ENCODE results near the gene GNG7. TPM values are rescaled to one million over a fixed set of nuclear protein-coding genes. Genes with fewer than 3 reads are reported as not detected.
A peak's percentile ranks its signal among the peaks of the same experiment; 100 is the strongest.
"Not testable (repeated sequence)": the region's sequence is repeated elsewhere in the genome, so short reads cannot be mapped to it uniquely, and the experiment has no call there.

The GNG7 gene
- total RNA-seq, 1 donor from 2014 or later, result 1.8 TPM

DNA sequence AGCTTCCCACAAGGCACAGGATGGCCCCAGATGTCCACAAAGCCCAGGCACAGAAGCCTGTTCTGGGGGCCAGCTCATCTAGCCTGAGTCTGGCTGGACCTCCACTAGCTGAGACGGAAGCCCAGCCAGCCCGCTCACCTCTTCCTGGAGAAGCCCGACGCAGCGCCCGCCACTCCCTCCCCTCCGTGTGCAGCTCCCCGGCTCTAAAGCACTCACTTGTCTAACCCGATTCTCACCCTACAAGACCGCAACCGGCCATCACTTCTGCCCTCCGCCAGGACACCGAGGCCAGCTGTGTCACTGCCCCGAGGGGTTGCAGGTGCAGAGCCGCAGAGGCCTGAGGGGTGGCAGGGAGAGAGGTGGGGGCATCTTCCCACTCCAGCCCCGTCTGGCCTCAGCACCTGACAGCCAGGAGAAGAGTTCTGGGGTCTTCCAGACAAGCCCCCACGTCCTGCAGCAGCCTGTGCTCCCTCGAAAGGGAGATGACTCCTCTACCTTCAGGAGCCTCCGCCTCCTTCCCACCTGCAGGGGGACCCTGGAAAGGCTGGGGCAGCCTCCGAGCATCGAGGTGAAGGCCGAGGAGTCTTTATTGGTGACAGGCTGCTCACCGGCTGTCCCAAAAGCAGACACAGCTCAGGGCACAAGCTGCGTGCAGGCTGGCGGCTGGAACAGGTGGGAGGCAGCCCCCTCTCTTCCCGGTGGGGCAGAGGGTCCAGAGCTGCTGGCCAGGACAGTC lies 24.6 kb upstream of the GNG7 start:
- no peak for DNase-seq (ENCODE audit: low read depth)

DNA sequence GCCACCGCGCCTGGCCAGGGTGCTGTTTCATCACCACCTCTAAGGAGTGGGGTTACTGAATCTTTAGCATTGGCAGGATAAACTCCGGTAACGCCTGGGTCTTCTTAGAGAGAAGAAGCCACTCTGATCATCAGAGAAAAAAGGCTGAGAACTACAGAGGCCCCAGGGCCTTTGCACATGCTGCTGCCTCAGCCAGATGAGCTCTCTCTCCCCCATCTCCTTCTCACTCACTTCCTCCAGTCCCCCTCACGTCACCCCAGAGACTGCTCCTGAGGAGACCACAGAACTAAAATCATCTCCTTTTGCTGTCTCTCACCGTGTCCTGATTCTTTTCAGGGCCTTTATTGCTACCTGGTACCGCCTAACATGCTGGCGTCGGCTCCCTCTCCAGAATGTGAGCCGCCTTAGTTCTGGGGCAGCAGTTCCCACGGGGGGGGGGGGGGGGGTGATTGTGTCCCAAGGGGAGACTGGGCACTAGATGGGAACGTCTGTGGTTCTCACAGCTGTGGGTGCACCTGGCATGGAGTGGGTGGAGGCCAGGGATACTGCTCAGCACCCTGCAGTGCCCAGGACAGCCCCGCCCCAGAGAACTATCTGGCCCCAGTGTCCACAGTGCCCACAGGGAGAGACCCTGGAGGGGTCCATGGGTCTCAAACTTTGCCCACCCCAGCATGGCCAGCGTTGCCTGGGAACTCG lies 23.8 kb upstream of the GNG7 start:
- DNase-seq (ENCODE audit: low read depth), result no peak

- no peak for DNase-seq (ENCODE audit: low read depth)
Measured at GRCh38 chr19:2724148-2724557, 21.7 kb upstream of the GNG7 start.

GRCh38 chr19:2723747-2724146 lies 21.3 kb upstream of the GNG7 start:
- DNase-seq (ENCODE audit: low read depth), result no peak

GRCh38 chr19:2723345-2723715 lies 20.8 kb upstream of the GNG7 start:
- DNase-seq (ENCODE audit: low read depth), result no peak

DNA sequence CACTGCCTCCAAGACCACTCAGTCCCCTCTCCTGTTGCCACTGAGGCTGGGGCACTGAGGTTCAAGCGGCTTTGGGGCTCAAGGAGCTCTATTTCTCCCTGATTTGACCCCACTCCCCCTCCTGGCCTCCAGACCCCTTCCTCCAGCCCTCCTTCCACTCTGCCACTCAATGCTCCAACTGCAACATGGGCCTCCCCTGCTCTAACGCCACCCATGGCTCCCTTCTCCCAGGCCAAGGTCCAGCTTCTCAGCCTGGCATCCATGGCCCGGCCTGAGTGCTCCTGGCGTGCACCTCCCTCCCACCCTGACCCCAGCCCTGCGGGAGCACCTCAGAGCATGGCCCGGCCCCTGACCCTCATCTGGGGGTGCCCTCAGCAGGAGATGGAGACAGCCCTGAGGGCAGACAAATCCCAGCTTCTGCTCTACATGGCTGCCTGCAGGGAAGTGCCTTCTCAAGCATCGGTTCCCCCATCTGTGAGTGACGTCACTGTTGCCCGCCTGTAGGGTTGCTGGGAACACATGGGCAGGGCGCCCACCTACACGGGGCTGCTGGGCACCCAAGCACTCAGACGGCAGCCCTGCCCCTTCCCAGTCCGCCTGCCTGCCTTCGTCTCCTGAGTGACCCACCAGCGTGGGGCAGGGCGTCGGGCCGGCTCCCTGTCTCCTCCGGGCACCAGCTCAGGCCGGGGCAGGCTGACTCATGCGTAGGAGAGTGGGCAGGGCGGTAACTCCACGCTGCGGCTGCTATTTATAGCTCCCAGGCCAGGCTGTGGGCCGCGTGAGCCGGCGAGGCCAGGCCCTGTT lies 20.2 kb upstream of the GNG7 start:
- peak; percentile 60 for DNase-seq (ENCODE audit: low read depth)

DNA sequence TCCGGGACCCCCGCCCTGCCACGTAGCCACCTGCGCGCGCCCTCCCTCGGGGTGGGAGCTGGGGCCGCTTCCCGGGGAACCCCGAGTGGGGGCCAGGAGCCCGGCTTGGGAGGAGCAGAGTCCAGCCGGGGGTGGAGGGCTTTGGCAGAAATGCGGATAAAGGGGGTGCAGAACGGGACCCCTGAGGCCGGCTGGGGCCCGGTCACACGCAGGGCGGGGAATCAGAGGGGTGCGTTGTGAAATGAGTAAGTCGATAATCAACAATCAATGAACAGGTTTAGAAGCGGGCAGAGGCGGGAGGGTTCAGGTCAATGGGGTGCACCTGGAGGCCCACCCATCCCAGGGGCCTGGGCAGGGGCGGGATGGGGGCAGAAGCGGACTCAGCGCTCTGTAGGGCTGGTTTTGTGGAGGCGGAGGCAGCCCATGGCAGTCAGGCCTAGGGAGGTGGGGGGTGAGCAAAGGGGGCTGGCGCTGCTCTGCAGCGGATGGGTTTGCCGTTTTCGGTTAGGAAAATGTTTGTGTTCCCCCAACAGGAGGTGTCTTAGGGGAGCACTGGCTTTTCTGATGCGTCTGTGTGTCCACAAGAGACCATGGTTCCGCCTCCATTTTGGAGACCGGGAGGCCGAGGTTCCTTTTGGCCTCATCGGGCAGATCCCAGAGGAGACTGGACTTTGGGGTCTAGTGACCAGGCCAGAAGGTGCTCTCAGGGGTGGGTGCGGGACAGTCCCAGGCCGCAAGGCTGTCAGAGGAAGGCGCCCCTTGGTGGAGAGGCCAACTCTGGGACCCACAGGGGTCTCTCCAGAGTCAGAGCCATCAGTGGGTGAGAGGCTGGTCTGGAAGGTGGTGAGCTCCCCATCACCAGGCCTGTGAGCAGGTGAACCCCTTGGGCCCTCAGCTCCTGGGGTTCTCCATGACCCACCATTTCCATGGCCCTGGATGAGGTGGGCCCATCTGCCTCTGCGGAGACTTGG lies 19.4 kb upstream of the GNG7 start:
- no peak for DNase-seq (ENCODE audit: low read depth)

- DNase-seq (ENCODE audit: low read depth), result no peak
Measured at GRCh38 chr19:2720777-2721569, 18.5 kb upstream of the GNG7 start, which contains the start of gene DIRAS1. Gene DIRAS1 (minus strand): TSS chr19:2721372. CDS start chr19:2717806, 3,566 bp downstream.

DNA sequence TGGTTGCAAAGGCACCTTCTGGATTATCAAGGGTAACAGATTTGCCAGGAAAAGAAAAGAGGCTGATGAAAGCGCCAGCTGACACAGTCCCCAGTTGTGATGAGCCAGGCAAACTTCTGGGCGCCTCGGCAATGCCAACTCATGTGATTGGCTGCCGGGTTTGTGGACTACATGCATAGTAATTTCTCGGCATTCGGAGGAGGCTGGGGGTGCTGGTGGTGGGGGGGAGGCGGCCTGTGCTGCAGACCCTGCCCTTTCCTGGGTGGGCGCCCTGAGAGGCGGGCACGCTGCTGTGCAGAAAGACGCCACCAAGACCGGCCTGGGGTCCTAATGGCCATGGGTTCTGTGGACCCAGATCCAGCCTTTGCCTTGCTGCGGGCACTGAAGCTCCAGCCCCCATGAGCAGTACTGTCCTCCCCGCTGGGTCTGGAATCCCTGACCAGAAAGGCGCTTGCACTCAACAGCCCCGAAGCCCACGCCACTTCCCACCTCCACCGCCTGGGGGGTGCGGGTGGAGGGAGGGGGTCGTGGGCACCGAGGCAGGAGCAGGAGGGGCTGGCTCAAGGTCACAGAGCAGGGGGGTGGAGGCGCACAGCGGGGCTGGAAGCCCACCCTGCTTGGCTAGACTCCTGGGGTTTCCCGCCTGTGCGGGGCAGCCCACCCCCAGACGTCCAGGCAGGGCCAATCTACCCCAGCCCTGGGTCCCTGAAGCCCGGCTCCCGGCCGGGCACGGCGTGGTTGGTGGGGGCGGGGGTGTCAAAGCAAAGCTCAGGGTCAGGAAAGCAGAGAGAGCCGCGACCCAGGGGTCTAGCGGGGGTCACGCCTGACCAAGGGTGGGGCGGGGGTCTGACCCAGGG lies 17.7 kb upstream of the GNG7 start:
- DNase-seq (ENCODE audit: low read depth), result no peak

DNA sequence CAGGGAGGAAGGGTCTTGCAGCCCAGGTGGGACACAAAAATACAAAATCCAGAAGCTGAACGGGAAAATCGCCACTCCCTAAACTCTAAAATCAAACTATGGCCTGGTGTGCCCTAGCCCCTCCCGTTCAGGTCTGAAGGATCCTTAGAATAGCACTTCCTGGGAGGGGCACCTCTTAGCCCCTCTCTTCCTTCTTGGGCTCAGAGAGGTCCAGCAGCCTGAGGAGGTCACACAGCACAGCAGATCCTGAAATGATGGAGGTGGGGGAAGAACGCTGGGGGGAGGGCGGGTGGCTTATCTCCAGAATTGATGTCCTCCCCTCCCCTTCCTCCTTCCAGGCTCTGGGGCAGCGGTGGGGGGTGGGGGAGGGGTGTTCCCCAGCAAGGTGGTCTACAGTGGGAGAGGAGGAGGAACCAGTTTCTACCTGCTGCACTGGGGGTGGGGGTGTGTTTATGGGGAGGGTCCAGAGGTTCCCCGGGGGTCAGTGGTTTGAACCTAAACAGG lies 16.8 kb upstream of the GNG7 start:
- DNase-seq (ENCODE audit: low read depth), result no peak

- no peak for DNase-seq (ENCODE audit: low read depth)
Measured at GRCh38 chr19:2717638-2718541, 15.4 kb upstream of the GNG7 start.

GRCh38 chr19:2716722-2717637 lies 14.5 kb upstream of the GNG7 start:
- no peak for DNase-seq (ENCODE audit: low read depth)

DNA sequence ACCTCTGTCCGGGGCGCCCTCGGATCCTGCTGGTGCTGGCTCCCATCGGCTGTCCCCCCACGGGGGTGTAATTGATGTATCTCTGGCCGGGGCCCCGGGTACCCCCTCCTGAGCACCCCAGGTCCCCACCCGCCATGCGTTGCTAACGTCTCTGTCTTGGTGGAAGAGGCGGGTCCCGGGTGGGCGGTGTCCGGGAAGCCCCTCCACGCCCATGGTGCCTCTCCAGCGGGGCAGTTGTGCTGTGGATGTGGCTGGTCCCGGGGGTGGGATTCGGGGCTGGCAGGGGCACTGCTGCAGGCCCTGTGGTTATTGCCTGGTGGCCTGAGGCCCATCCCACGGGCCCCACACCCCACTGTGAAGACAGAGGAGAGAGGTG lies 13.8 kb upstream of the GNG7 start:
- DNase-seq (ENCODE audit: low read depth), result no peak

- DNase-seq (ENCODE audit: low read depth), result no peak
Measured at GRCh38 chr19:2715470-2716274, 13.2 kb upstream of the GNG7 start.

DNA sequence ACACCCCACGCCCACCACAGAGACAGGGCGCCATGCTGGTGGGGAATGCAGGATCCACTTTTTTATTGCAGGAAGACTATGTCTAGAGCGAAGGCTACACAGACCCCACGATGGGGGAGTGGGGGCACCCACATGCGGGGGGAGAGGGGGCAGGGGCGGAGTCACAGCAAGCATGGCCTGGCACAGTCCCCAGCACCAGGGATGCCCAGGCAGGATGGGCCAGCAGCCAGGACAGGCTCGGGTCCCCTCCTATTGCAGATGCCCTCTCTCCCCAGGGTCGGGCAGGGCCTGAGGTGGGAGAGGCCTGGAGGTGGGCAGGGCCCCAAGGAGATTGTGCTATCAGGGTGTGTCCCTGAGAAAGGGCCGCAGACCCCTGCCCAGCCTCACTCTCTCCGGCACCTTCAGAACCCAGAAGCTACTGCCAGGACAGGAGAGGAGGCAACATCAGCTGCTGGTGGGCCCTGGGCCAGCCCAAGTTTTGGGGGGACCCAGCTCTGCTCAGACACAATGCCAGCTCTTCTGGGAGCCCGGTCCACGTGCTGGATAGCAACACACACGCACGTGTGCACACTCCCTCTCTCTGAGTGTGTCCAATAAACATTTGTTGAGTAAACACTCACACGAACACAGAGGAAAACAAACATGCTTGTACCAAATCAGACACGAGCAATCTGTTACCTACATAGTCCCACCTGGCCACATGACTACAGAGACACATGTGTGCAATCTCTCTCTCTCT lies 12.2 kb upstream of the GNG7 start:
- DNase-seq (ENCODE audit: low read depth), result no peak

DNA sequence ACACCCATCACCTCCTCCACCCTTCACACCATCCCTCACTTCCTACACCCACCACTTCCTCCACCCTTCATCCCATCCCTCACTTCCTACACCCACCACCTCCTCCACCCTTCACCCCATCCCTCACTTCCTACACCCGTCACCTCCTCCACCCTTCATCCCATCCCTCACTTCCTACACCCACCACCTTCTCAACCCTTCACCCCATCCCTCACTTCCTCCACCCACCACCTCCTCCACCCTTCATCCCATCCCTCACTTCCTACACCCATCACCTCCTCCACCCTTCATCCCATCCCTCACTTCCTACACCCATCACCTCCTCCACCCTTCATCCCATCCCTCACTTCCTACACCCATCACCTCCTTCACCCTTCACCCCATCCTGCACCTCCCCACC lies 11.6 kb upstream of the GNG7 start:
- not testable (repeated sequence) for DNase-seq (ENCODE audit: low read depth)
